A549 (cell line): ENCODE results near the gene C17orf78. TPM values are rescaled to one million over a fixed set of nuclear protein-coding genes. Genes with fewer than 3 reads are reported as not detected.

ENCODE experiments used
- ATAC-seq, 2 experiments: fragments of 200-7000 bp in 1 of 2; fragments of >200 bp in 1 of 2; cut with Nextera tagmentation in 1 of 2; cut with Tn5 transposase in 1 of 2; 3 replicates each; pipeline versions ENCODE4 v1.8.0 to v1.9.1; 2018 to 2020; ENCODE audit warnings: mild to moderate bottlenecking in 1 of 2, moderate library complexity in 1 of 2
- CTCF ChIA-PET: fragments of 300-600 bp; sonication (Branson Sonifier 250); formaldehyde crosslinking; extraction: SDS; loops from one replicate; lab custom pipeline; 2021; ENCODE audit warnings: antibody characterized with exemption, inconsistent platforms; lab: Yijun Ruan, JAX
- POLR2A ChIA-PET: fragments of 350-600 bp; formaldehyde crosslinking; extraction: SDS; loops from one replicate; lab custom pipeline; 2021; ENCODE audit warnings: antibody characterized with exemption, inconsistent platforms; lab: Yijun Ruan, JAX
- DNase-seq, 2 experiments: peaks; one replicate each; pipeline versions ENCODE4 v3.0.0 to v3.0.0-alpha.2; 2011 to 2016; ENCODE audit warnings: low read depth in 1 of 2, low spot score in 1 of 2
- FAIRE-seq: peaks from 2 replicates; lab custom pipeline; 2011; peaks lifted over from hg19 to GRCh38; lab: Jason Lieb, UNC
- H3K27ac ChIP-seq, 2 experiments: fragments of >200 bp; sonication (Bioruptor Twin); formaldehyde crosslinking; 3 replicates each; pipeline ENCODE4 v1.5.1; 2016 to 2017
- H3K4me1 ChIP-seq: fragments of >200 bp; sonication (Bioruptor Twin); formaldehyde crosslinking; 3 replicates; pipeline ENCODE4 v1.6.1; 2016
- H3K4me2 ChIP-seq: fragments of >200 bp; sonication (Bioruptor Twin); formaldehyde crosslinking; 3 replicates; pipeline ENCODE4 v1.6.1; 2016
- H3K4me3 ChIP-seq: fragments of >200 bp; sonication (Bioruptor Twin); formaldehyde crosslinking; 3 replicates; pipeline ENCODE4 v1.5.1; 2016
- H3K9me3 ChIP-seq: fragments of >200 bp; sonication (Bioruptor Twin); formaldehyde crosslinking; 3 replicates; pipeline ENCODE4 v1.6.1; 2016
- CTCF ChIP-seq: fragments of >200 bp; sonication (Bioruptor Twin); formaldehyde crosslinking; IDR thresholded peaks from 3 replicates; pipeline ENCODE4 v1.5.1; 2016
- ESRRA ChIP-seq: fragments of 150-350 bp; IDR thresholded peaks from 2 replicates; pipeline ENCODE4 v1.6.1; 2014; ENCODE audit warnings: mild to moderate bottlenecking, low read length, borderline replicate concordance
- FOSB ChIP-seq: fragments of 250-450 bp; sonication (Bioruptor Pico); IDR thresholded peaks from 2 replicates; pipeline ENCODE4 v1.5.0; 2020; ENCODE audit warnings: mild to moderate bottlenecking, moderate library complexity
- FOSL2 ChIP-seq, 2 experiments: fragments of 450-650 bp in 1 of 2; fragments of >200 bp in 1 of 2; sonication (Bioruptor Twin) in 1 of 2; formaldehyde crosslinking; IDR thresholded peaks; 2 replicates each; pipeline versions ENCODE4 v1.5.0 to v1.6.1; 2016 to 2020; ENCODE audit warnings: mild to moderate bottlenecking in 1 of 2, moderate library complexity in 1 of 2
- FOXS1 ChIP-seq: fragments of 250-450 bp; sonication (Bioruptor Pico); IDR thresholded peaks from 2 replicates; pipeline ENCODE4 v1.5.0; 2020; ENCODE audit warnings: mild to moderate bottlenecking, moderate library complexity
- GATA3 ChIP-seq: IDR thresholded peaks from 2 replicates; pipeline ENCODE4 v1.6.1; 2012; ENCODE audit warnings: borderline replicate concordance
- HOXA7 ChIP-seq: fragments of 250-450 bp; sonication (Bioruptor Pico); IDR thresholded peaks from 2 replicates; pipeline ENCODE4 v1.5.0; 2020; ENCODE audit warnings: mild to moderate bottlenecking, moderate library complexity
- JUN ChIP-seq, 2 experiments: fragments of >200 bp; sonication (Bioruptor Twin); formaldehyde crosslinking; IDR thresholded peaks; 2 replicates in 1 of 2; 3 replicates in 1 of 2; pipeline ENCODE4 v1.6.1; 2016 to 2017
- JUNB ChIP-seq: fragments of >200 bp; sonication (Bioruptor Twin); formaldehyde crosslinking; IDR thresholded peaks from 2 replicates; pipeline ENCODE4 v1.6.1; 2016
- MAZ ChIP-seq: fragments of 150-350 bp; IDR thresholded peaks from 2 replicates; pipeline ENCODE4 v1.6.1; 2014; ENCODE audit warnings: antibody characterized with exemption, low read depth, low read length, borderline replicate concordance
- MYC ChIP-seq: IDR thresholded peaks from 2 replicates; pipeline ENCODE4 v1.6.1; 2012; ENCODE audit warnings: mild to moderate bottlenecking, inconsistent platforms, low read length, improper control_type of control experiment, borderline replicate concordance
- NPAS2 ChIP-seq: fragments of 250-450 bp; sonication (Bioruptor Pico); IDR thresholded peaks from 2 replicates; pipeline ENCODE4 v1.8.0; 2022; ENCODE audit warnings: mild to moderate bottlenecking, moderate library complexity, borderline replicate concordance
- NR3C1 ChIP-seq: fragments of >200 bp; sonication (Bioruptor Twin); formaldehyde crosslinking; IDR thresholded peaks from 3 replicates; pipeline ENCODE4 v1.6.1; 2017
- PHF8 ChIP-seq: fragments of 200-600 bp; sonication (generic); IDR thresholded peaks from 2 replicates; pipeline ENCODE4 v1.6.1; 2016; ENCODE audit warnings: low read depth, mild to moderate bottlenecking, antibody characterized with exemption, moderate library complexity, borderline replicate concordance
- POLR2AphosphoS2 ChIP-seq: conservative IDR thresholded peaks from 2 replicates; pipeline ENCODE4 v1.6.1; 2012; ENCODE audit warnings: low read length, improper control_type of control experiment, inconsistent platforms
- REST ChIP-seq: fragments of 200-600 bp; sonication (generic); IDR thresholded peaks from 2 replicates; pipeline ENCODE4 v1.6.1; 2016; ENCODE audit warnings: antibody characterized with exemption, mild to moderate bottlenecking, moderate library complexity
- RNF2 ChIP-seq: fragments of 200-600 bp; sonication (generic); IDR thresholded peaks from 2 replicates; pipeline ENCODE4 v1.6.1; 2016; ENCODE audit warnings: low read depth, mild to moderate bottlenecking, antibody characterized with exemption, moderate library complexity, borderline replicate concordance
- SREBF2 ChIP-seq: fragments of 450-650 bp; IDR thresholded peaks from 2 replicates; pipeline ENCODE4 v1.6.1; 2014; ENCODE audit warnings: mild to moderate bottlenecking, moderate library complexity
- ZC3H11A ChIP-seq: fragments of 450-650 bp; IDR thresholded peaks from 2 replicates; pipeline ENCODE4 v1.6.1; 2014; ENCODE audit warnings: antibody characterized with exemption, mild to moderate bottlenecking
- WGBS: methylation state at CpG from one replicate; pipeline ENCODE4 v1.1.6; 2017; ENCODE audit errors: missing lambda C conversion rate; 5-methylcytosine and 5-hydroxymethylcytosine counted together
- polyA plus RNA-seq, 4 experiments: library from polyadenylated mRNA; depleted of rRNA in 3 of 4; stranded (reverse); fragments of >200 nt; fragmentation: RNase III in 1 of 4; extraction: RNeasy Plus Mini Kit Qiagen cat#74134 plus additional on column Dnase treatment in 1 of 4; gene quantifications; 2 replicates in 3 of 4; 3 replicates in 1 of 4; pipeline ENCODE4 v1.2.3, GENCODE V29; 2011 to 2017

The C17orf78 gene
- polyA plus RNA-seq, 2 of the 4 experiments (the other 2 are of a cell fraction) = not detected

- no peaks in the 10 kb centered on the region for H3K9me3 ChIP-seq
- CTCF ChIA-PET = interaction anchor here (1.2 to 12.2 kb wide), 6 partner anchors 10 to 338 kb away, joined by 3 to 204 read pairs (median 4); partner anchors contain the start of gene C17orf78
- POLR2A ChIA-PET = interaction anchor here (0.7 kb wide), 1 partner anchor 12 kb away, joined by 3 read pairs; no protein-coding TSS in a partner anchor
- no peak for TF ChIP-seq NPAS2 (CRISPR knock-in tag)
- no peak for TF ChIP-seq FOSL2 (IDR thresholded peaks at IDR 0.05)
- TF ChIP-seq FOSL2 (CRISPR knock-in tag; IDR thresholded peaks at IDR 0.05) = no peak
- TF ChIP-seq POLR2AphosphoS2 = no peak
- no peak for TF ChIP-seq ZC3H11A
- no peak for TF ChIP-seq JUN (IDR thresholded peaks at IDR 0.05)
- TF ChIP-seq MAZ = no peak
- TF ChIP-seq NR3C1 = no peak
- no peak for TF ChIP-seq RNF2
- TF ChIP-seq HOXA7 = no peak
- no peak for TF ChIP-seq MYC
- no peak for TF ChIP-seq GATA3
- no peak for TF ChIP-seq FOXS1 (CRISPR knock-in tag)
- no peak for TF ChIP-seq JUNB
- no peak for TF ChIP-seq PHF8
- peaks cover 19% of the 10 kb centered on the region; the same call in 2 of the 3 replicates for H3K4me1 ChIP-seq
- FAIRE-seq (no peak), DNase-seq (no peak), ATAC-seq (no peak)
- H3K4me2 ChIP-seq = no peak overlapping the region
- H3K4me3 ChIP-seq = no peak overlapping the region
- no peak overlapping the region for H3K27ac ChIP-seq
Measured at GRCh38 chr17:37385474-37385990, 9.7 kb downstream of the C17orf78 start.

GRCh38 chr17:37386462-37386861 is 10.7 kb downstream of the C17orf78 start:
- DNase-seq = no peak
- Histone ChIP-seq H3K4me3 (no peak overlapping the region), H3K4me2 (no peak overlapping the region), H3K4me1 (peaks cover 22% of the 10 kb centered on the region; the same call in 2 of the 3 replicates), H3K27ac (no peak overlapping the region), H3K9me3 (no peaks in the 10 kb centered on the region)
- ChIA-PET CTCF (interaction anchor here (1.2 to 12.2 kb wide), 6 partner anchors 11 to 339 kb away, joined by 3 to 204 read pairs (median 4); partner anchors contain the start of gene C17orf78), POLR2A (no interaction called here)
- no peak for ATAC-seq
- WGBS = 90% methylated on average over 5 of the region's 5 CpGs
- FAIRE-seq = no peak
- TF ChIP-seq JUNB (no peak), SREBF2 (no peak), ESRRA (no peak), FOSB (no peak), PHF8 (no peak), REST (no peak), CTCF (no peak), GATA3 (no peak), POLR2AphosphoS2 (no peak)
